H9 (cell line): Measurements from ENCODE around the gene ALDOA. TPM values are rescaled to one million over a fixed set of nuclear protein-coding genes. Genes with fewer than 3 reads are reported as not detected.

ENCODE experiments used
- DNase-seq: peaks from one replicate; pipeline ENCODE4 v3.0.0-alpha.2; 2017
- H2AFZ ChIP-seq: one replicate; pipeline ENCODE4 v1.6.1; 2013; ENCODE audit warnings: mild to moderate bottlenecking, low read length, control low read depth, moderate library complexity
- H2AK5ac ChIP-seq: 2 replicates; pipeline ENCODE4 v1.6.1; 2013; ENCODE audit warnings: low read length, control low read depth, mixed read lengths; ENCODE audit not compliant: insufficient read length
- H2BK120ac ChIP-seq: one replicate; pipeline ENCODE4 v1.6.1; 2013; ENCODE audit warnings: low read depth, mild to moderate bottlenecking, low read length, control low read depth, inconsistent platforms; ENCODE audit not compliant: poor library complexity, severe bottlenecking
- H2BK12ac ChIP-seq: 2 replicates; pipeline ENCODE4 v1.6.1; 2013; ENCODE audit warnings: low read length, control low read depth, mixed read lengths, low read depth; ENCODE audit not compliant: insufficient read length
- H2BK15ac ChIP-seq: 2 replicates; pipeline ENCODE4 v1.6.1; 2013; ENCODE audit warnings: low read depth, low read length, control low read depth
- H2BK20ac ChIP-seq: one replicate; pipeline ENCODE4 v1.6.1; 2013; ENCODE audit warnings: low read depth, mild to moderate bottlenecking, low read length, control low read depth, inconsistent platforms; ENCODE audit not compliant: poor library complexity, severe bottlenecking
- H2BK5ac ChIP-seq: 2 replicates; pipeline ENCODE4 v1.6.1; 2013; ENCODE audit warnings: low read length, control low read depth, mixed read lengths; ENCODE audit not compliant: insufficient read length
- H3K14ac ChIP-seq: 2 replicates; pipeline ENCODE4 v1.6.1; 2013; ENCODE audit warnings: low read length, control low read depth; ENCODE audit not compliant: insufficient read depth
- H3K18ac ChIP-seq: 2 replicates; pipeline ENCODE4 v1.6.1; 2013; ENCODE audit warnings: low read depth, mild to moderate bottlenecking, mixed read lengths, low read length, control low read depth; ENCODE audit not compliant: insufficient read length
- H3K23ac ChIP-seq: 2 replicates; pipeline ENCODE4 v1.6.1; 2013; ENCODE audit warnings: low read length, control low read depth, mixed read lengths, low read depth; ENCODE audit not compliant: insufficient read length
- H3K23me2 ChIP-seq: 2 replicates; pipeline ENCODE4 v1.6.1; 2013; ENCODE audit warnings: low read depth, mild to moderate bottlenecking, mixed read lengths, low read length, control low read depth; ENCODE audit not compliant: insufficient read length, poor library complexity, severe bottlenecking
- H3K27ac ChIP-seq: 2 replicates; pipeline ENCODE4 v1.5.1; 2013; ENCODE audit warnings: low read length, control low read depth, mixed read lengths, low read depth; ENCODE audit not compliant: insufficient read length
- H3K27me3 ChIP-seq: 2 replicates; pipeline ENCODE4 v1.6.1; 2013; ENCODE audit warnings: low read length, control low read depth, inconsistent platforms; ENCODE audit not compliant: insufficient read depth
- H3K4ac ChIP-seq: 2 replicates; pipeline ENCODE4 v1.6.1; 2013; ENCODE audit warnings: low read depth, mild to moderate bottlenecking, control low read depth, inconsistent platforms, low read length, moderate library complexity
- H3K4me1 ChIP-seq: 2 replicates; pipeline ENCODE4 v1.6.1; 2013; ENCODE audit warnings: low read length, control low read depth, inconsistent platforms; ENCODE audit not compliant: insufficient read depth
- H3K4me2 ChIP-seq: 2 replicates; pipeline ENCODE4 v1.6.1; 2013; ENCODE audit warnings: low read length, control low read depth, mixed read lengths; ENCODE audit not compliant: insufficient read length, insufficient read depth
- H3K56ac ChIP-seq: 2 replicates; pipeline ENCODE4 v1.6.1; 2013; ENCODE audit warnings: low read depth, mild to moderate bottlenecking, mixed read lengths, low read length, control low read depth; ENCODE audit not compliant: insufficient read length
- H3K79me1 ChIP-seq: 2 replicates; pipeline ENCODE4 v1.6.1; 2013; ENCODE audit warnings: low read depth, mild to moderate bottlenecking, moderate library complexity, low read length, control low read depth, inconsistent platforms; ENCODE audit not compliant: insufficient read depth, poor library complexity, severe bottlenecking
- H3K79me2 ChIP-seq: 2 replicates; pipeline ENCODE4 v1.6.1; 2013; ENCODE audit warnings: low read length, control low read depth, inconsistent platforms; ENCODE audit not compliant: insufficient read depth
- H3K9ac ChIP-seq: 2 replicates; pipeline ENCODE4 v1.6.1; 2013; ENCODE audit warnings: low read length, control low read depth, mixed read lengths; ENCODE audit not compliant: insufficient read length; ENCODE audit errors: extremely low read depth
- H3K9me3 ChIP-seq: one replicate; pipeline ENCODE4 v1.6.1; 2013; ENCODE audit warnings: low read depth, low read length, inconsistent platforms; ENCODE audit not compliant: control insufficient read depth
- H3T11ph ChIP-seq: one replicate; pipeline ENCODE4 v1.6.1; 2013; ENCODE audit warnings: mild to moderate bottlenecking, low read length, control low read depth, inconsistent platforms
- H4K20me1 ChIP-seq: one replicate; pipeline ENCODE4 v1.6.1; 2013; ENCODE audit not compliant: control insufficient read depth, insufficient read length, insufficient read depth
- H4K5ac ChIP-seq: 2 replicates; pipeline ENCODE4 v1.6.1; 2013; ENCODE audit warnings: low read depth, mild to moderate bottlenecking, mixed read lengths, low read length, control low read depth; ENCODE audit not compliant: insufficient read length
- H4K8ac ChIP-seq: replicated peaks from 2 replicates; pipeline ENCODE4 v1.6.1; 2013; ENCODE audit warnings: low read length, control low read depth, mixed read lengths, low read depth; ENCODE audit not compliant: insufficient read length
- H4K91ac ChIP-seq: 2 replicates; pipeline ENCODE4 v1.6.1; 2013; ENCODE audit warnings: low read depth, mild to moderate bottlenecking, moderate library complexity, mixed read lengths, low read length, control low read depth; ENCODE audit not compliant: insufficient read length
- H3K27ac Mint-ChIP-seq, 3 experiments: 2 replicates in 2 of 3; 3 replicates in 1 of 3; pipeline ENCODE4 v1.8.0; 2020 to 2021; ENCODE audit warnings: mixed read lengths in 3 of 3, mild to moderate bottlenecking in 1 of 3, moderate library complexity in 1 of 3
- H3K27me3 Mint-ChIP-seq: 2 replicates; pipeline ENCODE4 v1.8.0; 2021; ENCODE audit warnings: low read depth, mild to moderate bottlenecking, moderate library complexity, mixed read lengths
- H3K36me3 Mint-ChIP-seq, 3 experiments: 2 replicates in 2 of 3; 3 replicates in 1 of 3; pipeline ENCODE4 v1.8.0; 2020 to 2021; ENCODE audit warnings: low read depth in 3 of 3, mixed read lengths in 3 of 3; ENCODE audit not compliant: insufficient read depth in 1 of 3
- H3K4me1 Mint-ChIP-seq, 2 experiments: 2 replicates each; pipeline ENCODE4 v1.8.0; 2020; ENCODE audit warnings: mixed read lengths in 2 of 2
- H3K4me3 Mint-ChIP-seq, 2 experiments: 2 replicates in 1 of 2; 3 replicates in 1 of 2; pipeline ENCODE4 v1.8.0; 2020 to 2021; ENCODE audit warnings: mild to moderate bottlenecking in 2 of 2, mixed read lengths in 2 of 2, moderate library complexity in 1 of 2
- H3K9me3 Mint-ChIP-seq, 2 experiments: 2 replicates in 1 of 2; 3 replicates in 1 of 2; pipeline ENCODE4 v1.8.0; 2020; ENCODE audit warnings: mild to moderate bottlenecking in 2 of 2, mixed read lengths in 2 of 2, moderate library complexity in 1 of 2
- total RNA-seq: library from RNA; stranded (reverse); gene quantifications from 2 replicates; pipeline ENCODE4 v1.2.1, GENCODE V29; 2021
- TF ChIP-seq, protein P1 (sequence below): fragments of 200-600 bp; sonication (generic); conservative IDR thresholded peaks from 3 replicates; pipeline ENCODE4 v1.8.0; 2021; ENCODE audit warnings: antibody characterized with exemption, mild to moderate bottlenecking

Gene ALDOA
- total RNA-seq, 1 experiment from 2014 or later: 1,356 TPM

DNA sequence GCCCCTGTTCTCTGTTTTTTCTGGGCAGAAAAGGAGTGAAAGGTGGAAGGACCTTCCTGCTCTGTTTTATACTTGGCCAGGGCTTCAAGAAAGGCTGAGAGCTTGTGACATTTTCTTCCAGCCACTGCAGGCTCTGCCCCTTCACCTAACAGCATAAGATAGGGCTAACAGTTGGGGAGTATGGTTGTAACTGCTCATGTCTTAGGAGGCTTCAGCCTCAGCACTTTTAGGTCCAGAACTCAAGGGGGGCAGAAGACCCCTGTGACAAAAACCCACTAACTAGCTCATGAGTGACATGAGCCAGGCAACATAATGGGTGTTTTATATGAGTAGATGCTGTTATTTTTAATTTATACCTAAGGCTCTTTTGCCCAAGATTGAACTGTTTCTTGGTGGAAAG, 4.9 kb downstream of the ALDOA start:
- H3K9me3 ChIP-seq: no peaks in the 10 kb centered on the region
- H3K4me2 ChIP-seq: no peak overlapping the region
- H2BK20ac ChIP-seq: no peak overlapping the region
- Mint-ChIP-seq H3K36me3 (peaks cover 51 to 72% (median 58%) of the 10 kb centered on the region in 3 experiments), H3K4me3 (no peak overlapping the region), H3K27ac (no peak overlapping the region), H3K9me3 (no peaks in the 10 kb centered on the region; a peak in 1 of 5 replicates), H3K27me3 (no peaks in the 10 kb centered on the region; the same call in 1 of the 2 replicates), H3K4me1 (peaks cover 13 to 27% of the 10 kb centered on the region in 2 experiments)
- H4K8ac ChIP-seq: no peak overlapping the region
- H2AK5ac ChIP-seq: no peak overlapping the region
- H3K18ac ChIP-seq: no peak overlapping the region
- no peak overlapping the region for H3K27ac ChIP-seq
- peaks cover 5% of the 10 kb centered on the region for H3K23me2 ChIP-seq
- no peak overlapping the region for H2BK120ac ChIP-seq
- no peak overlapping the region for H3K56ac ChIP-seq
- H3K9ac ChIP-seq: no peak overlapping the region
- peaks cover 12% of the 10 kb centered on the region; the same call in 1 of the 2 replicates for H3K79me2 ChIP-seq
- no peaks in the 10 kb centered on the region for H4K20me1 ChIP-seq
- H4K91ac ChIP-seq: no peak overlapping the region
- H2BK5ac ChIP-seq: no peak overlapping the region
- TF ChIP-seq, protein P1, sequence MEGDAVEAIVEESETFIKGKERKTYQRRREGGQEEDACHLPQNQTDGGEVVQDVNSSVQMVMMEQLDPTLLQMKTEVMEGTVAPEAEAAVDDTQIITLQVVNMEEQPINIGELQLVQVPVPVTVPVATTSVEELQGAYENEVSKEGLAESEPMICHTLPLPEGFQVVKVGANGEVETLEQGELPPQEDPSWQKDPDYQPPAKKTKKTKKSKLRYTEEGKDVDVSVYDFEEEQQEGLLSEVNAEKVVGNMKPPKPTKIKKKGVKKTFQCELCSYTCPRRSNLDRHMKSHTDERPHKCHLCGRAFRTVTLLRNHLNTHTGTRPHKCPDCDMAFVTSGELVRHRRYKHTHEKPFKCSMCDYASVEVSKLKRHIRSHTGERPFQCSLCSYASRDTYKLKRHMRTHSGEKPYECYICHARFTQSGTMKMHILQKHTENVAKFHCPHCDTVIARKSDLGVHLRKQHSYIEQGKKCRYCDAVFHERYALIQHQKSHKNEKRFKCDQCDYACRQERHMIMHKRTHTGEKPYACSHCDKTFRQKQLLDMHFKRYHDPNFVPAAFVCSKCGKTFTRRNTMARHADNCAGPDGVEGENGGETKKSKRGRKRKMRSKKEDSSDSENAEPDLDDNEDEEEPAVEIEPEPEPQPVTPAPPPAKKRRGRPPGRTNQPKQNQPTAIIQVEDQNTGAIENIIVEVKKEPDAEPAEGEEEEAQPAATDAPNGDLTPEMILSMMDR: no peak
- no peak overlapping the region for H3K14ac ChIP-seq
- peaks cover 7% of the 10 kb centered on the region for H3K79me1 ChIP-seq
- no peak overlapping the region for H3K23ac ChIP-seq
- H3K27me3 ChIP-seq: no peaks in the 10 kb centered on the region
- no peak overlapping the region for H2BK15ac ChIP-seq
- DNase-seq: no peak
- no peak overlapping the region for H3K4ac ChIP-seq
- no peak overlapping the region for H4K5ac ChIP-seq
- no peak overlapping the region for H2BK12ac ChIP-seq
- no peak overlapping the region for H3T11ph ChIP-seq
- no peaks in the 10 kb centered on the region; the same call in 1 of the 2 replicates for H3K4me1 ChIP-seq
- no peak overlapping the region for H2AFZ ChIP-seq
